Breast epithelium (tissue), 4 donors: ENCODE measurements around the gene CHL1. TPM values are rescaled to one million over a fixed set of nuclear protein-coding genes. Genes with fewer than 3 reads are reported as not detected.

ENCODE experiments used
- DNase-seq, 2 donors: peaks; one replicate each; pipeline ENCODE4 v3.0.0-alpha.2; 2019; ENCODE audit warnings: low spot score in 2 of 2
- H3K27ac ChIP-seq, 2 donors: fragments of 200-600 bp; sonication (generic) in 1 of 2; one replicate each; pipeline ENCODE4 v1.5.1; 2016 to 2019; ENCODE audit warnings: mild to moderate bottlenecking in 1 of 2
- H3K27me3 ChIP-seq, 2 donors: fragments of 200-600 bp; sonication (generic) in 1 of 2; one replicate each; pipeline versions ENCODE4 v1.5.1 to v1.6.0; 2017 to 2019; ENCODE audit warnings: control low read depth in 1 of 2, mild to moderate bottlenecking in 1 of 2
- H3K36me3 ChIP-seq: fragments of 200-600 bp; one replicate; pipeline ENCODE4 v1.5.1; 2019
- H3K4me1 ChIP-seq, 2 donors: fragments of 200-600 bp; sonication (generic); one replicate each; pipeline ENCODE4 v1.5.1; 2016 to 2019; ENCODE audit warnings: control low read depth in 1 of 2
- H3K4me3 ChIP-seq, 3 donors: fragments of 200-600 bp; sonication (generic); 1 replicate in 2 of 3; 2 replicates in 1 of 3; pipeline ENCODE4 v1.5.1; 2016 to 2019; ENCODE audit warnings: mild to moderate bottlenecking in 3 of 3, moderate library complexity in 2 of 3
- H3K9me3 ChIP-seq, 2 donors: fragments of 200-600 bp; sonication (generic) in 1 of 2; one replicate each; pipeline ENCODE4 v1.5.1; 2016 to 2019; ENCODE audit warnings: control low read depth in 1 of 2
- CTCF ChIP-seq, 3 donors: fragments of 450-650 bp; IDR thresholded peaks; one replicate each; pipeline ENCODE4 v1.5.1; 2016 to 2017; ENCODE audit warnings: antibody characterized with exemption in 3 of 3, mild to moderate bottlenecking in 3 of 3, moderate library complexity in 3 of 3
- POLR2A ChIP-seq: fragments of 450-650 bp; IDR thresholded peaks from one replicate; pipeline ENCODE4 v1.6.1; 2016; ENCODE audit warnings: antibody characterized with exemption, mild to moderate bottlenecking, moderate library complexity
- POLR2AphosphoS5 ChIP-seq, 3 donors: sonication (generic); formaldehyde crosslinking; IDR thresholded peaks; one replicate each; pipeline ENCODE4 v1.6.1; 2017; ENCODE audit warnings: antibody characterized with exemption in 3 of 3
- intact Hi-C: fragments of 100-400 bp; cut with DNase I; formaldehyde crosslinking; loops from one replicate; pipeline ENCODE4 v1.15.1; 2023; ENCODE audit warnings: low total_unique reads
- total RNA-seq, 3 donors: library from RNA; depleted of rRNA; stranded (reverse); fragments of >200 nt; gene quantifications; one replicate each; pipeline ENCODE4 v1.1.0, GENCODE V29; 2016

The CHL1 gene
- total RNA-seq, 3 donors from 2014 or later, result 34.8 to 49.8 (median 40.3) TPM

- TF ChIP-seq POLR2AphosphoS5 (IDR thresholded peaks at IDR 0.05) (no peak), POLR2A (no peak), CTCF (IDR thresholded peaks at IDR 0.05) (no peak)
- no peak for DNase-seq
- intact Hi-C loops, result no loop called here
- Histone ChIP-seq H3K36me3 (no peaks in the 10 kb centered on the region), H3K4me1 (no peaks in the 10 kb centered on the region), H3K27ac (no peak overlapping the region), H3K27me3 (no peaks in the 10 kb centered on the region), H3K4me3 (no peak overlapping the region), H3K9me3 (no peaks in the 10 kb centered on the region)
Observed at GRCh38 chr3:204102-204501, 7.5 kb downstream of the CHL1 start.

- no peaks in the 10 kb centered on the region for H3K36me3 ChIP-seq
- H3K27me3 ChIP-seq, result no peaks in the 10 kb centered on the region
- no peak for DNase-seq
- H3K4me1 ChIP-seq, result no peaks in the 10 kb centered on the region
- TF ChIP-seq POLR2A, result no peak
- no peak for TF ChIP-seq POLR2AphosphoS5 (IDR thresholded peaks at IDR 0.05)
- no peak for TF ChIP-seq CTCF (IDR thresholded peaks at IDR 0.05)
- intact Hi-C loops, result no loop called here
- no peak overlapping the region for H3K4me3 ChIP-seq
- H3K27ac ChIP-seq, result no peak overlapping the region
- no peaks in the 10 kb centered on the region for H3K9me3 ChIP-seq
Observed at GRCh38 chr3:207973-208372, 11.4 kb downstream of the CHL1 start.

GRCh38 chr3:210669-211068 is 14.1 kb downstream of the CHL1 start:
- no peak for DNase-seq
- no peaks in the 10 kb centered on the region for H3K9me3 ChIP-seq
- intact Hi-C loops, result no loop called here
- H3K27me3 ChIP-seq, result no peaks in the 10 kb centered on the region
- TF ChIP-seq POLR2AphosphoS5 (IDR thresholded peaks at IDR 0.05), result no peak
- TF ChIP-seq POLR2A, result no peak
- no peak for TF ChIP-seq CTCF (IDR thresholded peaks at IDR 0.05)
- H3K4me3 ChIP-seq, result no peak overlapping the region
- no peaks in the 10 kb centered on the region for H3K4me1 ChIP-seq
- H3K27ac ChIP-seq, result no peak overlapping the region
- no peaks in the 10 kb centered on the region for H3K36me3 ChIP-seq

GRCh38 chr3:212432-212831 is 15.9 kb downstream of the CHL1 start:
- H3K9me3 ChIP-seq, result no peaks in the 10 kb centered on the region
- no peak for TF ChIP-seq POLR2AphosphoS5 (IDR thresholded peaks at IDR 0.05)
- TF ChIP-seq CTCF (IDR thresholded peaks at IDR 0.05), result no peak
- no peak for TF ChIP-seq POLR2A
- no peak overlapping the region for H3K4me3 ChIP-seq
- intact Hi-C loops, result no loop called here
- H3K27me3 ChIP-seq, result no peaks in the 10 kb centered on the region
- no peak overlapping the region for H3K27ac ChIP-seq
- no peaks in the 10 kb centered on the region for H3K36me3 ChIP-seq
- no peak for DNase-seq
- H3K4me1 ChIP-seq, result no peaks in the 10 kb centered on the region

- Histone ChIP-seq H3K4me1 (no peaks in the 10 kb centered on the region), H3K4me3 (no peak overlapping the region), H3K27ac (no peak overlapping the region), H3K27me3 (no peaks in the 10 kb centered on the region), H3K36me3 (no peaks in the 10 kb centered on the region), H3K9me3 (no peaks in the 10 kb centered on the region)
- no peak for TF ChIP-seq CTCF (IDR thresholded peaks at IDR 0.05)
- TF ChIP-seq POLR2A, result no peak
- TF ChIP-seq POLR2AphosphoS5 (IDR thresholded peaks at IDR 0.05), result no peak
- no peak for DNase-seq
- intact Hi-C loops, result no loop called here
Observed at GRCh38 chr3:217099-217813, 20.7 kb downstream of the CHL1 start.
